Loucy (cell line): Measurements from ENCODE around the gene DPYSL4.

ENCODE experiments used
- H2AFZ ChIP-seq: fragments of 200-600 bp; sonication (generic); 2 replicates; pipeline ENCODE4 v1.6.0; 2016; ENCODE audit warnings: antibody characterized with exemption, mild to moderate bottlenecking, low read length, moderate library complexity
- H3F3A ChIP-seq: fragments of 200-600 bp; 2 replicates; pipeline ENCODE4 v1.6.0; 2016; ENCODE audit warnings: antibody characterized with exemption, low read depth, mild to moderate bottlenecking
- H3K27me3 ChIP-seq: fragments of 200-600 bp; sonication (generic); 2 replicates; pipeline ENCODE4 v1.6.1; 2014; ENCODE audit warnings: low read length, mild to moderate bottlenecking; ENCODE audit not compliant: insufficient read depth, poor library complexity, severe bottlenecking
- H3K36me3 ChIP-seq: fragments of 200-600 bp; sonication (generic); 2 replicates; pipeline ENCODE4 v1.6.1; 2016; ENCODE audit warnings: low read length; ENCODE audit not compliant: insufficient read depth
- H3K4me1 ChIP-seq: fragments of 200-600 bp; sonication (generic); 2 replicates; pipeline ENCODE4 v1.5.1; 2014; ENCODE audit warnings: low read length, mild to moderate bottlenecking; ENCODE audit not compliant: insufficient read depth, poor library complexity, severe bottlenecking
- H3K4me2 ChIP-seq: fragments of 200-600 bp; sonication (generic); 2 replicates; pipeline ENCODE4 v1.6.0; 2014; ENCODE audit warnings: antibody characterized with exemption, low read length, low read depth, mild to moderate bottlenecking; ENCODE audit not compliant: poor library complexity, severe bottlenecking
- H3K4me3 ChIP-seq: fragments of 200-600 bp; sonication (generic); 2 replicates; pipeline ENCODE4 v1.5.1; 2014; ENCODE audit warnings: low read length, mild to moderate bottlenecking, mixed read lengths; ENCODE audit not compliant: poor library complexity, severe bottlenecking
- H3K79me2 ChIP-seq: fragments of 200-600 bp; sonication (generic); 2 replicates; pipeline ENCODE4 v1.6.1; 2014; ENCODE audit warnings: low read length; ENCODE audit not compliant: insufficient read depth
- H3K9ac ChIP-seq: fragments of 200-600 bp; sonication (generic); 2 replicates; pipeline ENCODE4 v1.6.0; 2014; ENCODE audit warnings: mild to moderate bottlenecking, low read depth, low read length, moderate library complexity; ENCODE audit not compliant: poor library complexity, severe bottlenecking
- H3K9me2 ChIP-seq: fragments of 200-600 bp; sonication (generic); replicated peaks from 2 replicates; pipeline ENCODE4 v1.6.1; 2016; ENCODE audit warnings: low read depth, low read length, mixed read lengths
- H3K9me3 ChIP-seq: fragments of 200-600 bp; sonication (generic); 2 replicates; pipeline ENCODE4 v1.6.1; 2014; ENCODE audit warnings: mild to moderate bottlenecking, antibody characterized with exemption, low read length, low read depth; ENCODE audit not compliant: insufficient read depth
- H4K20me1 ChIP-seq: fragments of 200-600 bp; sonication (generic); 2 replicates; pipeline ENCODE4 v1.6.0; 2014; ENCODE audit warnings: antibody characterized with exemption, low read length, mild to moderate bottlenecking; ENCODE audit not compliant: insufficient read depth, poor library complexity, severe bottlenecking
- CTCF ChIP-seq: fragments of 200-600 bp; sonication (generic); conservative IDR thresholded peaks from 2 replicates; pipeline ENCODE4 v1.5.1; 2014; ENCODE audit warnings: mild to moderate bottlenecking, antibody characterized with exemption, low read length
- EZH2phosphoT487 ChIP-seq: fragments of 200-600 bp; IDR thresholded peaks from 2 replicates; pipeline ENCODE4 v1.6.1; 2018; ENCODE audit warnings: antibody characterized with exemption, mild to moderate bottlenecking, moderate library complexity, borderline replicate concordance

DPYSL4 gene

DNA sequence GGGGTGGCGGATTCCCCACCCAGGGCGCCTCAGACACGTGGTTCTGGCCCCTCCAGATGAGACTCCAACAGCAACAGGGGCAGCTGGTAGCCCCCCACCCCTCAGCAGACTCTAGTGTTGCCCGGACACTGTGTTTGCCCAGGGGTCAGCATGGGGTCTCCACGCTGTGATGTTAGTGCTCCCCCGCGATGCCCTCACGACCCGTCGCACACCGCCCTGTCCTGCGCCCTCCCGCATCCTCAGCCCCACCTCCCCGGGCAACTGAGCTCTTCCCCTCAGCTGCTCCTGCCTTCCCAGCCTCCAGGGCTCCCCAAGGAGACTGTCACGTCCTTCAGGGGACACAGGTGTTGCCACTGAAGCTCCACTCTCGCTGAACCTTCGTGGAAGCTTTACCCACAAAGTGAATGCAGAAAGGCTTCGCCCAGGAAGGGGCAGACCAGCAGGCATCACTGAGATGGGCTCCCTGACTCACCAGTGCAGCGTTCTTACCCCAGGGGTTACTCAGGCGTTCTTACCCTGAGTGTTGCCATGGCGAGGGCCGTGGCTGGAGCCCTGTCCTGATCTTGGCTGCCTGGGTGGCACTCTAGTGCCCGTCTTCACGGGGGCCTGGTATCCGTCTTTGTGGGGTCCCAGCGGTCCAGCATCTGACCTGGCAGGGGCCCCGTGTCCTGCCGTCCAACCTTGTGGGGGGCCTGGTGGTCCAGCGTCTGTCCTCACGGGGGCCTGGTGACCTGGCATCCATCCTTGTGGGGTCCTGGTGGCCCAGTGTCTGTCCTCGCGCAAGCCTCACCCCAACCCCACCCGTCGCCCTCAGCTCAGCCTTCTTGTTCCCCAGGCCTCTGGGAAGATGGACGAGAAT lies 14.6 kb downstream of the DPYSL4 start:
- H3K36me3 ChIP-seq = no peaks in the 10 kb centered on the region
- no peak overlapping the region for H3K4me2 ChIP-seq
- H2AFZ ChIP-seq = no peak overlapping the region
- no peak for TF ChIP-seq EZH2phosphoT487
- no peak for TF ChIP-seq CTCF
- no peaks in the 10 kb centered on the region for H3F3A ChIP-seq
- no peaks in the 10 kb centered on the region for H3K79me2 ChIP-seq
- H3K4me1 ChIP-seq = no peaks in the 10 kb centered on the region
- H3K4me3 ChIP-seq = no peak overlapping the region
- no peaks in the 10 kb centered on the region; the same call in 1 of the 2 replicates for H3K9me3 ChIP-seq
- no peaks in the 10 kb centered on the region for H4K20me1 ChIP-seq
- no peak overlapping the region for H3K9ac ChIP-seq
- H3K27me3 ChIP-seq = no peaks in the 10 kb centered on the region
- no peaks in the 10 kb centered on the region for H3K9me2 ChIP-seq

GRCh38 chr10:132202070-132202970 lies 15.6 kb downstream of the DPYSL4 start:
- H3K36me3 ChIP-seq = no peaks in the 10 kb centered on the region

More at GRCh38 chr10:132202070-132202970, 15.6 kb downstream of the DPYSL4 start:
- no peak overlapping the region for H3K4me2 ChIP-seq
- no peak overlapping the region for H2AFZ ChIP-seq
- no peaks in the 10 kb centered on the region for H4K20me1 ChIP-seq
- H3K9me3 ChIP-seq = no peaks in the 10 kb centered on the region; the same call in 1 of the 2 replicates
- H3K27me3 ChIP-seq = no peaks in the 10 kb centered on the region
- H3K4me1 ChIP-seq = no peaks in the 10 kb centered on the region
- no peaks in the 10 kb centered on the region for H3F3A ChIP-seq
- H3K9ac ChIP-seq = no peak overlapping the region
- H3K9me2 ChIP-seq = no peaks in the 10 kb centered on the region
- TF ChIP-seq EZH2phosphoT487 (no peak), CTCF (no peak)
- H3K4me3 ChIP-seq = no peak overlapping the region
- H3K79me2 ChIP-seq = no peaks in the 10 kb centered on the region
